K562 (cell line): ENCODE measurements around the gene SERPIND1. TPM values are rescaled to one million over a fixed set of nuclear protein-coding genes. Genes with fewer than 3 reads are reported as not detected.
A peak's percentile ranks its signal among the peaks of the same experiment; 100 is the strongest.

Experiments used
- ARID1B ChIP-seq: fragments of 450-650 bp; IDR thresholded peaks from 2 replicates; pipeline ENCODE4 v1.6.1; 2016; ENCODE audit warnings: antibody characterized with exemption, mild to moderate bottlenecking, inconsistent platforms
- FIP1L1 ChIP-seq: fragments of 200-400 bp; formaldehyde crosslinking; IDR thresholded peaks from 2 replicates; pipeline ENCODE4 v1.6.1; 2018; ENCODE audit warnings: mild to moderate bottlenecking, low read depth, low read length; ENCODE audit not compliant: poor library complexity, severe bottlenecking
- GATA2 ChIP-seq: sonication (generic); formaldehyde crosslinking; IDR thresholded peaks from 2 replicates; pipeline ENCODE4 v1.4.0; 2020; ENCODE audit warnings: mild to moderate bottlenecking, missing genetic modification reagents
- HSF4 ChIP-seq: fragments of 250-450 bp; sonication (Bioruptor Pico); IDR thresholded peaks from 2 replicates; pipeline ENCODE4 v2.1.2; 2022; ENCODE audit warnings: mild to moderate bottlenecking, moderate library complexity, borderline replicate concordance
- JUNB ChIP-seq: fragments of 450-650 bp; formaldehyde crosslinking; conservative IDR thresholded peaks from 2 replicates; pipeline ENCODE4 v1.4.0; 2020; ENCODE audit warnings: mild to moderate bottlenecking
- JUND ChIP-seq, 2 experiments: IDR thresholded peaks; 2 replicates in 1 of 2; 3 replicates in 1 of 2; pipeline ENCODE4 v1.6.1; 2011; ENCODE audit warnings: borderline replicate concordance in 2 of 2, low read depth in 2 of 2, low read length in 2 of 2, improper control_type of control experiment in 1 of 2, missing biosample characterization in 1 of 2, missing genetic modification characterization in 1 of 2, missing genetic modification reagents in 1 of 2
- NFIC ChIP-seq: fragments of 450-650 bp; IDR thresholded peaks from 2 replicates; pipeline ENCODE4 v1.6.1; 2017; ENCODE audit warnings: mild to moderate bottlenecking, inconsistent platforms
- NR4A1 ChIP-seq, 2 experiments: fragments of 250-450 bp in 1 of 2; fragments of 450-650 bp in 1 of 2; sonication (Bioruptor Pico) in 1 of 2; IDR thresholded peaks; 2 replicates each; pipeline versions ENCODE4 v1.4.0 to v1.6.1; 2016 to 2020; ENCODE audit warnings: mild to moderate bottlenecking in 2 of 2, missing compliant biosample characterization in 1 of 2, missing genetic modification characterization in 1 of 2, moderate library complexity in 1 of 2
- OTX1 ChIP-seq: fragments of 450-650 bp; formaldehyde crosslinking; IDR thresholded peaks from 2 replicates; pipeline ENCODE4 v1.4.0; 2022; ENCODE audit warnings: mild to moderate bottlenecking
- RBFOX2 ChIP-seq: fragments of 200-400 bp; formaldehyde crosslinking; IDR thresholded peaks from 2 replicates; pipeline ENCODE4 v1.6.1; 2017; ENCODE audit warnings: low read depth, mild to moderate bottlenecking, low read length, moderate library complexity
- SAP30 ChIP-seq: fragments of 200-600 bp; sonication (generic); IDR thresholded peaks from 2 replicates; pipeline ENCODE4 v1.6.1; 2012; ENCODE audit warnings: borderline replicate concordance, low read depth, mild to moderate bottlenecking, moderate library complexity, low read length, control low read depth, inconsistent platforms; ENCODE audit not compliant: insufficient read depth, poor library complexity, severe bottlenecking
- SMARCA4 ChIP-seq: fragments of 450-650 bp; IDR thresholded peaks from 2 replicates; pipeline ENCODE4 v1.6.1; 2016
- ZBED1 ChIP-seq: IDR thresholded peaks from 2 replicates; pipeline ENCODE4 v1.6.1; 2014
- ZNF12 ChIP-seq: sonication (generic); formaldehyde crosslinking; IDR thresholded peaks from 2 replicates; pipeline ENCODE4 v1.4.0; 2020; ENCODE audit warnings: mild to moderate bottlenecking, missing genetic modification reagents
- ZNF3 ChIP-seq: fragments of 250-450 bp; sonication (Bioruptor Pico); IDR thresholded peaks from 2 replicates; pipeline ENCODE4 v1.5.0; 2021; ENCODE audit warnings: mild to moderate bottlenecking, moderate library complexity
- ZNF316 ChIP-seq: fragments of 450-650 bp; IDR thresholded peaks from 2 replicates; pipeline ENCODE4 v1.6.1; 2016
- ZNF384 ChIP-seq: IDR thresholded peaks from 2 replicates; pipeline ENCODE4 v1.6.1; 2012; ENCODE audit warnings: low read depth, low read length, improper control_type of control experiment
- ZNF444 ChIP-seq: fragments of 250-450 bp; sonication (Bioruptor Pico); IDR thresholded peaks from 2 replicates; pipeline ENCODE4 v1.4.0; 2020; ENCODE audit warnings: mild to moderate bottlenecking, moderate library complexity
- ZNF507 ChIP-seq: conservative IDR thresholded peaks from 2 replicates; pipeline ENCODE4 v1.6.1; 2017; ENCODE audit warnings: missing genetic modification characterization, missing compliant biosample characterization
- ZNF707 ChIP-seq: fragments of 250-450 bp; sonication (Bioruptor Pico); conservative IDR thresholded peaks from 2 replicates; pipeline ENCODE4 v1.8.0; 2022; ENCODE audit warnings: inconsistent platforms, mild to moderate bottlenecking, moderate library complexity
- ZNF75A ChIP-seq: fragments of 450-650 bp; formaldehyde crosslinking; IDR thresholded peaks from 2 replicates; pipeline ENCODE4 v1.4.0; 2020; ENCODE audit warnings: mild to moderate bottlenecking
- ZNF778 ChIP-seq: fragments of 450-650 bp; formaldehyde crosslinking; IDR thresholded peaks from 2 replicates; pipeline ENCODE4 v1.4.0; 2020; ENCODE audit warnings: mild to moderate bottlenecking, moderate library complexity
- ZZZ3 ChIP-seq: fragments of 450-650 bp; IDR thresholded peaks from 2 replicates; pipeline ENCODE4 v1.6.1; 2016; ENCODE audit warnings: antibody characterized with exemption, mild to moderate bottlenecking, moderate library complexity
- polyA plus RNA-seq, 8 experiments: library from polyadenylated mRNA; depleted of rRNA in 4 of 8; stranded (reverse) in 5 of 8; unstranded in 3 of 8; fragments of >200 nt; fragmentation: Nextera tagmentation in 2 of 8; fragmentation: Illumina TruSeq in 1 of 8; extraction: Ambion mirVana in 2 of 8; extraction: Trizol in 1 of 8; gene quantifications; 2 replicates each; pipeline versions ENCODE4 v1.2.1 to v1.2.3, GENCODE V29; 2011 to 2014; ENCODE audit warnings: inconsistent platforms in 1 of 8, missing spikeins in 1 of 8
- total RNA-seq, 7 experiments: library from RNA; depleted of rRNA in 6 of 7; stranded (reverse); fragments of >200 nt in 6 of 7; fragmentation: Illumina TruSeq in 2 of 7; extraction: Trizol in 2 of 7; gene quantifications; 2 replicates each; pipeline versions ENCODE4 v1.2.1 to v1.2.3, GENCODE V29; 2011 to 2021; ENCODE audit warnings: low replicate concordance in 1 of 7
- TF ChIP-seq, protein P1 (sequence below): sonication (generic); formaldehyde crosslinking; IDR thresholded peaks from 2 replicates; pipeline ENCODE4 v1.8.0; 2022; ENCODE audit warnings: mild to moderate bottlenecking, missing genetic modification reagents
- TF ChIP-seq, protein P2 (sequence below): fragments of 250-450 bp; sonication (Bioruptor Pico); IDR thresholded peaks from 2 replicates; pipeline ENCODE4 v1.8.0; 2021; ENCODE audit warnings: mild to moderate bottlenecking, moderate library complexity
- TF ChIP-seq, protein P3 (sequence below): fragments of 450-650 bp; conservative IDR thresholded peaks from 2 replicates; pipeline ENCODE4 v1.6.1; 2016; ENCODE audit warnings: missing genetic modification characterization, low read depth, mild to moderate bottlenecking, control low read depth, missing compliant biosample characterization

SERPIND1 gene
- total and polyA plus RNA-seq, 9 of the 15 experiments (the other 6 are each of a cell fraction or from before 2014, with no cell fraction given): 0.04 to 0.11 (median 0.09) TPM; not detected in 6

DNA sequence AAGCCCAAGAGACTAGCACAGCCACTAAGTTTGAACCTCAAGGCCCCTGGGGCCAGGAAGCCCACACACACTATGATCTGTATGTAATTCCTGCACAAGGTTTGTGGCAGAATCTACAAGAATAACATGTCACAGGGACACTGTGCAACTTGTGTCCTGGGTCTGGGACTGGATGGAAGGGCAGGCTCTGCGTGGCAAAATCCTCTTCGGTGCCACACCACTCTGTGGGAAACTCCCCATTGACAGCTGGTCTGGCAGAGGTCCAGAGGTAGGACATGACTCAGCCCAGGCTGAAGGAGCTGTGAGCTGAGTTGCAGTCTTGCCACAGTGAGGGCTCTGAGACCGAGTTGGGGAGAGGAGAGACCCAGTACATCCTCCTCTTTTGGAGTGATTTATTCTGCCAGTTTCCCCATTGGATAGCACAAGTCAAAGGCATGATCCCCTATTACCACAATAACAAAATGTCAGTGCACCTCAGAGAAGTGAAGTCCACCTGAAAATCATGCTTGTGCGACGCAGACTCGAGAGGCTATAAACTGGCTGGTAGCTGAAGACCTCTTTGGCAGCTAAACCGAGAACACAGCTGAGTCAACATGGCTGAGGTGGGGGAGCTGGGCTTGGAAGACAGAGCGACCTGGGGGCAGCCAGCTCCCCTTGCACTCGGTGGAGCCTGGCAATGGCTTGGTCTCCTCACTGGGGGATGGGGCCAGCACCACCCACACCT lies 23.3 kb upstream of the SERPIND1 start (continued):
- TF ChIP-seq SMARCA4 (0 out of 2 replicates have a peak, but pooled peaks have one; percentile 58), RBFOX2 (no peak), NFIC (peak; percentile 98), ZNF3 (CRISPR knock-in tag) (no peak), SAP30 (no peak), ZNF444 (CRISPR knock-in tag) (no peak), ZZZ3 (no peak), HSF4 (CRISPR knock-in tag) (no peak), ZBED1 (no peak), FIP1L1 (no peak), ZNF707 (CRISPR knock-in tag) (no peak), ZNF384 (0 out of 2 replicates have a peak, but pooled peaks have one; percentile 14), NR4A1 (CRISPR knock-in tag; IDR thresholded peaks at IDR 0.05) (peak; percentile 57; the same call in 1 of the 2 replicates), NR4A1 (tag; IDR thresholded peaks at IDR 0.05) (no peak), ARID1B (peak; percentile 67; the same call in 1 of the 2 replicates), ZNF316 (peak; percentile 26; the same call in 1 of the 2 replicates), JUNB (no peak), ZNF507 (tag) (no peak), OTX1 (peak; percentile 31; the same call in 1 of the 2 replicates), GATA2 (CRISPR knock-in tag) (no peak), ZNF778 (CRISPR knock-in tag) (no peak), ZNF75A (CRISPR knock-in tag) (peak; percentile 81), ZNF12 (0 out of 2 replicates have a peak, but pooled peaks have one; percentile 55), JUND (IDR thresholded peaks at IDR 0.05; ENCODE audit: borderline replicate concordance, low read depth, low read length) (peak; percentile 92), JUND (tag; IDR thresholded peaks at IDR 0.05; ENCODE audit: borderline replicate concordance, low read depth, low read length) (peak; percentile 87; the same call in 2 of the 3 replicates)
- TF ChIP-seq, protein P1, sequence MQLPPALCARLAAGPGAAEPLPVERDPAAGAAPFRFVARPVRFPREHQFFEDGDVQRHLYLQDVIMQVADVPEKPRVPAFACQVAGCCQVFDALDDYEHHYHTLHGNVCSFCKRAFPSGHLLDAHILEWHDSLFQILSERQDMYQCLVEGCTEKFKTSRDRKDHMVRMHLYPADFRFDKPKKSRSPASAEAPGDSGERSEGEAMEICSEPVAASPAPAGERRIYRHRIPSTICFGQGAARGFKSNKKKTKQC (CRISPR knock-in tag): peak; percentile 17
- TF ChIP-seq, protein P2, sequence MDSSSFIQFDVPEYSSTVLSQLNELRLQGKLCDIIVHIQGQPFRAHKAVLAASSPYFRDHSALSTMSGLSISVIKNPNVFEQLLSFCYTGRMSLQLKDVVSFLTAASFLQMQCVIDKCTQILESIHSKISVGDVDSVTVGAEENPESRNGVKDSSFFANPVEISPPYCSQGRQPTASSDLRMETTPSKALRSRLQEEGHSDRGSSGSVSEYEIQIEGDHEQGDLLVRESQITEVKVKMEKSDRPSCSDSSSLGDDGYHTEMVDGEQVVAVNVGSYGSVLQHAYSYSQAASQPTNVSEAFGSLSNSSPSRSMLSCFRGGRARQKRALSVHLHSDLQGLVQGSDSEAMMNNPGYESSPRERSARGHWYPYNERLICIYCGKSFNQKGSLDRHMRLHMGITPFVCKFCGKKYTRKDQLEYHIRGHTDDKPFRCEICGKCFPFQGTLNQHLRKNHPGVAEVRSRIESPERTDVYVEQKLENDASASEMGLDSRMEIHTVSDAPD (CRISPR knock-in tag): no peak
- TF ChIP-seq, protein P3, sequence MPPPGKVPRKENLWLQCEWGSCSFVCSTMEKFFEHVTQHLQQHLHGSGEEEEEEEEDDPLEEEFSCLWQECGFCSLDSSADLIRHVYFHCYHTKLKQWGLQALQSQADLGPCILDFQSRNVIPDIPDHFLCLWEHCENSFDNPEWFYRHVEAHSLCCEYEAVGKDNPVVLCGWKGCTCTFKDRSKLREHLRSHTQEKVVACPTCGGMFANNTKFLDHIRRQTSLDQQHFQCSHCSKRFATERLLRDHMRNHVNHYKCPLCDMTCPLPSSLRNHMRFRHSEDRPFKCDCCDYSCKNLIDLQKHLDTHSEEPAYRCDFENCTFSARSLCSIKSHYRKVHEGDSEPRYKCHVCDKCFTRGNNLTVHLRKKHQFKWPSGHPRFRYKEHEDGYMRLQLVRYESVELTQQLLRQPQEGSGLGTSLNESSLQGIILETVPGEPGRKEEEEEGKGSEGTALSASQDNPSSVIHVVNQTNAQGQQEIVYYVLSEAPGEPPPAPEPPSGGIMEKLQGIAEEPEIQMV: no peak
